Measurements from ENCODE around the gene SLIRP.

- TF ChIP-seq POLR2A (IDR thresholded peaks at IDR 0.05) (no peak), CTCF (IDR thresholded peaks at IDR 0.05) (no peak)
Measured at GRCh38 chr14:77663293-77663692, 44.6 kb upstream of the SLIRP start.

Data from uterus (tissue), 2 donors.